ENCODE results near the gene LCORL. TPM values are rescaled to one million over a fixed set of nuclear protein-coding genes. Genes with fewer than 3 reads are reported as not detected.

The LCORL gene
- total RNA-seq, 2 experiments from 2014 or later: 6.3 to 6.5 TPM

DNA sequence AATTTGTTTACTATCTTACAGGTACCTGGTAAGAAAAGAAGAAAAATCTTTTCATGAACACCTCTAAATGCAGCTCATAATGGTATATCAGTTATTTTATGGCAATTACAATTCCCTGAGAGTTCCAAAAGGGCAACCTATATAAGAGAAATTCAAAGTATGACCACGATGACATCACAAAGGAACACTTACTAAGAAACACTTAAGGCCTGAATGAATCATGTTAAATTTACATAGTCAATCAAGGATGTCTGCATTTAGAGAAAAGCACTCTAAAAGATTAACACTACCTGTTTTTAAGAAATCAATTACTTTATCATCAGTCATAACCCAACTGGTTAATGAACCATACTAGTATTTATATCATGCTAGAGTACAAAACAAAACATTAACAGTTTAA, 63.9 kb downstream of the LCORL start:
- ATAC-seq (ENCODE audit: poor library complexity) (no peak), DNase-seq (no peak)
- ChIA-PET CTCF (no interaction called here), POLR2A (no interaction called here)
- Histone ChIP-seq H3K36me3 (ENCODE audit: insufficient read depth, low read length) (peaks cover 11% of the 10 kb centered on the region), H3K27me3 (ENCODE audit: control insufficient read depth in 1 of 2, insufficient read depth in 2 of 2, low read length in 2 of 2) (no peaks in the 10 kb centered on the region), H3K4me1 (ENCODE audit: insufficient read depth, low read length) (no peaks in the 10 kb centered on the region), H3K27ac (ENCODE audit: low read depth in 1 of 2, low read length in 2 of 2) (no peak overlapping the region), H3K9me3 (ENCODE audit: control insufficient read depth in 1 of 2, insufficient read depth in 1 of 2, low read length in 2 of 2) (no peaks in the 10 kb centered on the region), H3K4me3 (ENCODE audit: low read length) (no peak overlapping the region)
- no peak overlapping the region for H3K4me3 Mint-ChIP-seq
- TF ChIP-seq CTCF (IDR thresholded peaks at IDR 0.05): no peak
- no peaks in the 10 kb centered on the region for H3K9me3 Mint-ChIP-seq
- H3K4me1 Mint-ChIP-seq (ENCODE audit: low read depth): no peaks in the 10 kb centered on the region
- intact Hi-C loops (cut with DNase I, micrococcal nuclease): loop anchor here in 1 of 2 experiments (5.0 kb wide), 1 partner anchor 35 kb away; no protein-coding TSS in a partner anchor
- H3K36me3 Mint-ChIP-seq (ENCODE audit: low read depth): peaks cover 86% of the 10 kb centered on the region
- no peak overlapping the region for H3K27ac Mint-ChIP-seq
- H3K27me3 Mint-ChIP-seq: no peaks in the 10 kb centered on the region

GRCh38 chr4:17956245-17956644, 65.3 kb downstream of the LCORL start:
- Mint-ChIP-seq H3K27ac (no peak overlapping the region), H3K4me1 (ENCODE audit: low read depth) (no peaks in the 10 kb centered on the region), H3K9me3 (no peaks in the 10 kb centered on the region), H3K27me3 (no peaks in the 10 kb centered on the region), H3K4me3 (no peak overlapping the region), H3K36me3 (ENCODE audit: low read depth) (peaks cover 79% of the 10 kb centered on the region)
- TF ChIP-seq CTCF (IDR thresholded peaks at IDR 0.05): no peak
- ATAC-seq (ENCODE audit: poor library complexity) (no peak), DNase-seq (no peak)
- Histone ChIP-seq H3K27me3 (ENCODE audit: control insufficient read depth in 1 of 2, insufficient read depth in 2 of 2, low read length in 2 of 2) (no peaks in the 10 kb centered on the region), H3K4me3 (ENCODE audit: low read length) (no peak overlapping the region), H3K4me1 (ENCODE audit: insufficient read depth, low read length) (no peaks in the 10 kb centered on the region), H3K9me3 (ENCODE audit: control insufficient read depth in 1 of 2, insufficient read depth in 1 of 2, low read length in 2 of 2) (no peaks in the 10 kb centered on the region), H3K27ac (ENCODE audit: low read depth in 1 of 2, low read length in 2 of 2) (no peak overlapping the region), H3K36me3 (ENCODE audit: insufficient read depth, low read length) (peaks cover 11% of the 10 kb centered on the region)
- intact Hi-C loops (cut with DNase I, micrococcal nuclease): loop anchor here in 1 of 2 experiments (5.0 kb wide), 1 partner anchor 36 kb away; no protein-coding TSS in a partner anchor
- ChIA-PET POLR2A (no interaction called here), CTCF (no interaction called here)

DNA sequence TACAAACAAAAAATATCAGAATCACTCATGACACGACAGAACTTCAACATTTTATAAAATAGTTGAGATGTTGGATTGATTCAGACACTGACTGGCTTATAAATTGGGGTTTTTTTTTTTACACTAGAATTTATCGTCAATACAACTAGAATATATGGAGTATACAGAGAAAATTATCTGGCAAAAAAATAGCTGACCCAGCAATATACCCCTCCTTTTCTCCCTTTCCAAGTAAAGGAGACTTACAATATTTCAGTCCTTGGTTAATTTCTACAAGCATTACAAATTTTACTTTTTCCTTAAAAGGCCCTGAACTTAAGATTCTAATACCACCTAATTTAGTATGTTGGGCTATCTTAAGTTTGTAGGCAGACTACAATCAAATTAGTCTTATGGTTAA, 76.3 kb downstream of the LCORL start:
- Mint-ChIP-seq H3K4me1 (ENCODE audit: low read depth) (peaks cover 6% of the 10 kb centered on the region), H3K4me3 (no peak overlapping the region), H3K27ac (no peak overlapping the region), H3K9me3 (no peaks in the 10 kb centered on the region), H3K27me3 (no peaks in the 10 kb centered on the region), H3K36me3 (ENCODE audit: low read depth) (peaks cover 45% of the 10 kb centered on the region)
- DNase-seq: no peak
- H3K27ac ChIP-seq (ENCODE audit: low read depth in 1 of 2, low read length in 2 of 2): no peak overlapping the region
- intact Hi-C loops (cut with DNase I, micrococcal nuclease): no loop called here
- no peaks in the 10 kb centered on the region for H3K36me3 ChIP-seq (ENCODE audit: insufficient read depth, low read length)
- no peak for TF ChIP-seq CTCF (IDR thresholded peaks at IDR 0.05)
- H3K4me3 ChIP-seq (ENCODE audit: low read length): no peak overlapping the region
- CTCF ChIA-PET: no interaction called here
- POLR2A ChIA-PET: no interaction called here
- H3K27me3 ChIP-seq (ENCODE audit: control insufficient read depth in 1 of 2, insufficient read depth in 2 of 2, low read length in 2 of 2): no peaks in the 10 kb centered on the region
- H3K9me3 ChIP-seq (ENCODE audit: control insufficient read depth in 1 of 2, insufficient read depth in 1 of 2, low read length in 2 of 2): no peaks in the 10 kb centered on the region
- no peak for ATAC-seq (ENCODE audit: poor library complexity)
- no peaks in the 10 kb centered on the region for H3K4me1 ChIP-seq (ENCODE audit: insufficient read depth, low read length)

Data from CD4-positive, alpha-beta T cell (primary cell).